A549 (cell line): ENCODE measurements around the gene RRH.

Source experiments
- POLR2A ChIP-seq: IDR thresholded peaks from 2 replicates; pipeline ENCODE4 v1.6.1; 2012; ENCODE audit warnings: mild to moderate bottlenecking, low read length
- RNF2 ChIP-seq: fragments of 200-600 bp; sonication (generic); IDR thresholded peaks from 2 replicates; pipeline ENCODE4 v1.6.1; 2016; ENCODE audit warnings: low read depth, mild to moderate bottlenecking, antibody characterized with exemption, moderate library complexity, borderline replicate concordance
- ZC3H11A ChIP-seq: fragments of 450-650 bp; IDR thresholded peaks from 2 replicates; pipeline ENCODE4 v1.6.1; 2014; ENCODE audit warnings: antibody characterized with exemption, mild to moderate bottlenecking
- TF ChIP-seq, protein P1 (sequence below): fragments of >200 bp; sonication (Bioruptor Twin); formaldehyde crosslinking; IDR thresholded peaks from 3 replicates; pipeline ENCODE4 v1.5.1; 2016

- TF ChIP-seq, protein P1, sequence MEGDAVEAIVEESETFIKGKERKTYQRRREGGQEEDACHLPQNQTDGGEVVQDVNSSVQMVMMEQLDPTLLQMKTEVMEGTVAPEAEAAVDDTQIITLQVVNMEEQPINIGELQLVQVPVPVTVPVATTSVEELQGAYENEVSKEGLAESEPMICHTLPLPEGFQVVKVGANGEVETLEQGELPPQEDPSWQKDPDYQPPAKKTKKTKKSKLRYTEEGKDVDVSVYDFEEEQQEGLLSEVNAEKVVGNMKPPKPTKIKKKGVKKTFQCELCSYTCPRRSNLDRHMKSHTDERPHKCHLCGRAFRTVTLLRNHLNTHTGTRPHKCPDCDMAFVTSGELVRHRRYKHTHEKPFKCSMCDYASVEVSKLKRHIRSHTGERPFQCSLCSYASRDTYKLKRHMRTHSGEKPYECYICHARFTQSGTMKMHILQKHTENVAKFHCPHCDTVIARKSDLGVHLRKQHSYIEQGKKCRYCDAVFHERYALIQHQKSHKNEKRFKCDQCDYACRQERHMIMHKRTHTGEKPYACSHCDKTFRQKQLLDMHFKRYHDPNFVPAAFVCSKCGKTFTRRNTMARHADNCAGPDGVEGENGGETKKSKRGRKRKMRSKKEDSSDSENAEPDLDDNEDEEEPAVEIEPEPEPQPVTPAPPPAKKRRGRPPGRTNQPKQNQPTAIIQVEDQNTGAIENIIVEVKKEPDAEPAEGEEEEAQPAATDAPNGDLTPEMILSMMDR = no peak
- TF ChIP-seq RNF2 = no peak
- TF ChIP-seq ZC3H11A = no peak
- no peak for TF ChIP-seq POLR2A
Measured at GRCh38 chr4:109836985-109837384, 9.2 kb downstream of the RRH start.
